ENCODE data around the gene STK17B. TPM values are rescaled to one million over a fixed set of nuclear protein-coding genes. Genes with fewer than 3 reads are reported as not detected.
"Not testable (repeated sequence)": the region's sequence is repeated elsewhere in the genome, so short reads cannot be mapped to it uniquely, and the experiment has no call there.

Gene STK17B
- total RNA-seq (2014; rRNA removed; shearing (Covaris generic)) = 19.5 and 20.5 TPM in 2 replicates

GRCh38 chr2:196171248-196171871 is at the start of gene STK17B:
Gene STK17B, minus strand, starts transcription at chr2:196171578. Its CDS starts 8,195 bp downstream, at chr2:196163383.
- peak; percentile 89 for DNase-seq (ENCODE audit: low spot score)

- DNase-seq (ENCODE audit: low spot score) = no peak
Measured at GRCh38 chr2:196220671-196221070, 49.3 kb upstream of the STK17B start.

GRCh38 chr2:196219671-196220070 is 48.3 kb upstream of the STK17B start:
- DNase-seq (ENCODE audit: low spot score) = no peak

- no peak for DNase-seq (ENCODE audit: low spot score)
Measured at GRCh38 chr2:196218106-196218505, 46.7 kb upstream of the STK17B start.

GRCh38 chr2:196217116-196217515 is 45.7 kb upstream of the STK17B start:
- no peak for DNase-seq (ENCODE audit: low spot score)

GRCh38 chr2:196215376-196215775 is 44.0 kb upstream of the STK17B start:
- DNase-seq (ENCODE audit: low spot score) = no peak

- no peak for DNase-seq (ENCODE audit: low spot score)
Measured at GRCh38 chr2:196214156-196214555, 42.8 kb upstream of the STK17B start.

GRCh38 chr2:196213252-196213980 is 42.0 kb upstream of the STK17B start:
- DNase-seq (ENCODE audit: low spot score) = no peak

GRCh38 chr2:196208915-196209314 is 37.5 kb upstream of the STK17B start:
- no peak for DNase-seq (ENCODE audit: low spot score)

- no peak for DNase-seq (ENCODE audit: low spot score)
Measured at GRCh38 chr2:196206804-196207203, 35.4 kb upstream of the STK17B start.

- no peak for DNase-seq (ENCODE audit: low spot score)
Measured at GRCh38 chr2:196205881-196206435, 34.6 kb upstream of the STK17B start.

- DNase-seq (ENCODE audit: low spot score) = no peak
Measured at GRCh38 chr2:196205011-196205766, 33.8 kb upstream of the STK17B start.

- no peak for DNase-seq (ENCODE audit: low spot score)
Measured at GRCh38 chr2:196201229-196202009, 30.0 kb upstream of the STK17B start.

GRCh38 chr2:196200557-196200956 is 29.2 kb upstream of the STK17B start:
- no peak for DNase-seq (ENCODE audit: low spot score)

- DNase-seq (ENCODE audit: low spot score) = no peak
Measured at GRCh38 chr2:196195758-196196157, 24.4 kb upstream of the STK17B start.

- no peak for DNase-seq (ENCODE audit: low spot score)
Measured at GRCh38 chr2:196195302-196195701, 23.9 kb upstream of the STK17B start.

- DNase-seq (ENCODE audit: low spot score) = no peak
Measured at GRCh38 chr2:196191541-196191940, 20.2 kb upstream of the STK17B start.

GRCh38 chr2:196187898-196188458 is 16.6 kb upstream of the STK17B start:
- no peak for DNase-seq (ENCODE audit: low spot score)

- not testable (repeated sequence) for DNase-seq (ENCODE audit: low spot score)
Measured at GRCh38 chr2:196187175-196187700, 15.9 kb upstream of the STK17B start.

- DNase-seq (ENCODE audit: low spot score) = no peak
Measured at GRCh38 chr2:196186266-196186980, 15.0 kb upstream of the STK17B start.

All from A172 (cell line).